ENCODE measurements around the gene NDRG3.
"Not testable (repeated sequence)": the region's sequence is repeated elsewhere in the genome, so short reads cannot be mapped to it uniquely, and the experiment has no call there.

Gene NDRG3

DNA sequence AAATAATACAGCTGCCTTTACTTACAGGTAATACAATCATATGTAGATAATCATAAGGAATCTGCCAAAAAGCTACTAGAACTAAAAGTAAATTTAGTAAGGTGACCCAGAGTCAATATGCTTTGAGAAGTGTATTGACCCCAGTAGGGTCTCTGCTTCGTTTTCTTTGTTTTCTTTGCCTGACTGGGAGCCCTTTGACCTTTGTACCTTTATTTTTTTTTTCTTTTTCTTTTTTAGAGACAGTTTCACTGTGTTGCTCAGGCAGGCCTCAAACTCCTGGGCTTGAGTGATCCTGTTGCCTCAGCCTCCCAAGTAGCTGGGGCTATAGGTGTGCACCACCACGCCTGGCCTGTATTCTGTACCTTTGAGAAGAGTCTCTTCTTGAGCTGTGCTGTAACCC is 122.4 kb downstream of the NDRG3 start:
- no peaks in the 10 kb centered on the region for H3K27me3 Mint-ChIP-seq (ENCODE audit: low read depth)
- no peak overlapping the region for H3K4me3 Mint-ChIP-seq
- no peak overlapping the region for H3K27ac Mint-ChIP-seq
- TF ChIP-seq, protein P1, sequence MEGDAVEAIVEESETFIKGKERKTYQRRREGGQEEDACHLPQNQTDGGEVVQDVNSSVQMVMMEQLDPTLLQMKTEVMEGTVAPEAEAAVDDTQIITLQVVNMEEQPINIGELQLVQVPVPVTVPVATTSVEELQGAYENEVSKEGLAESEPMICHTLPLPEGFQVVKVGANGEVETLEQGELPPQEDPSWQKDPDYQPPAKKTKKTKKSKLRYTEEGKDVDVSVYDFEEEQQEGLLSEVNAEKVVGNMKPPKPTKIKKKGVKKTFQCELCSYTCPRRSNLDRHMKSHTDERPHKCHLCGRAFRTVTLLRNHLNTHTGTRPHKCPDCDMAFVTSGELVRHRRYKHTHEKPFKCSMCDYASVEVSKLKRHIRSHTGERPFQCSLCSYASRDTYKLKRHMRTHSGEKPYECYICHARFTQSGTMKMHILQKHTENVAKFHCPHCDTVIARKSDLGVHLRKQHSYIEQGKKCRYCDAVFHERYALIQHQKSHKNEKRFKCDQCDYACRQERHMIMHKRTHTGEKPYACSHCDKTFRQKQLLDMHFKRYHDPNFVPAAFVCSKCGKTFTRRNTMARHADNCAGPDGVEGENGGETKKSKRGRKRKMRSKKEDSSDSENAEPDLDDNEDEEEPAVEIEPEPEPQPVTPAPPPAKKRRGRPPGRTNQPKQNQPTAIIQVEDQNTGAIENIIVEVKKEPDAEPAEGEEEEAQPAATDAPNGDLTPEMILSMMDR (IDR thresholded peaks at IDR 0.05; ENCODE audit: unreplicated experiment in 3 of 3): no peak
- no peaks in the 10 kb centered on the region for H3K36me3 Mint-ChIP-seq (ENCODE audit: low read depth)
- H3K4me1 Mint-ChIP-seq: no peaks in the 10 kb centered on the region
- no peaks in the 10 kb centered on the region for H3K9me3 Mint-ChIP-seq

DNA sequence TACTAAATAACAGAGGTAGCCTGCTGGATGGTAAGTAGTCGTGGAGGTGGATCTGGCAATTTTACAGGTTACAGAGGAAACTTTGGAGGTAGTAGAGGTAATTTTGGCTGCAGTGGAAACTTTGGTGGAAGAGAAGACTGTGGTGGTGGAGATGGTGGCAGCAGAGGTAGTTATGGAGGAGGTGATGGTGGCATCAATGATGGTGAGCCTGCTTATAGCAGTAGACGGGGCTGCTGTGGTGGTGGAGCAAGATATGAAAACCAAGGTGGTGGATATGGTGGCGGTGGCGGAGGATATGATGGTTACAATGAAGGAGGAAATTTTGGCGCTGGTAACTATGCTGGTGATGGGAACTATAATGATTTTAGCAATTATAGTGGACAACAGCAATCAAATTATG is 125.0 kb downstream of the NDRG3 start:
- TF ChIP-seq, protein P1 (IDR thresholded peaks at IDR 0.05; ENCODE audit: unreplicated experiment in 3 of 3): no peak
- Mint-ChIP-seq H3K4me1 (no peaks in the 10 kb centered on the region), H3K36me3 (ENCODE audit: low read depth) (no peaks in the 10 kb centered on the region), H3K9me3 (no peaks in the 10 kb centered on the region), H3K27ac (peak overlapping the region in 1 of 3 experiments; percentile 12), H3K4me3 (no peak overlapping the region), H3K27me3 (ENCODE audit: low read depth) (no peaks in the 10 kb centered on the region)

DNA sequence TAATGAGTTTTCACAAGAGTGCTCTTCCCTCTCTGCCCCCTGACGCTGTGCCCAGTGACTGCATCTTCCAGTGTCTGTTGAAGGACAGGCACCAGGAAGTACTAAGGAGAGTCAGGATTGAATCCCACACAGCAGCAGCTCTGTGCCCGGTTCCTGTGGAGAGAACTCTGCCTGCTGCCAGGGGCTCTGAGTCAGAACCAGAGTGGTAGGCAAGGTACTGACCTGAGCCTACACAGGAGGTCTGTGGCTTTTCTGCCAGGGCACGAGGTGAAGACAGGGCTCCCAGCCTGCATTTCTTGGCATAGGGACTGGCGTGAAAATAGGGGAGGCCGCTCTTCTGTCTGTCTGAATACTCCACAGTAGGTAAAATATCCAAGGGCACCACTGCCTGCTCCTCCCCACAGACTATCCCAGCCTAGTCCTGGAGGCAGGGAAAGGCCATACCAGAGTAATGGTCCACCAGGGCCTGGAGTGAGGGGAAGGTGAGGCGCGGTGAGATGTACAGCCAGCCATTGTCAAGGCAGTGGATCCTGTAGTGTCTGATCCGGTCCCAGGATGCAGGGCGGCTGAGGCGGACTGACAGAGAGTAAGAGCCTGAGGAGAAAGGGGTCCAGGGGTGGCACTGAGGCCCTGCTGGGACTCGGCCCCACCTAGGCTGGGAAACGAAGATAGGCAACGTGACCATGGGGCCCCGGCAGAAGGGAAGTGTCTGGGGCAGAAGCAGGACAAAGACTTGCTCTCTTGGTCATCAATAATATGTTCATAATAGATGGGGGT is 130.9 kb downstream of the NDRG3 start:
- TF ChIP-seq, protein P1 (IDR thresholded peaks at IDR 0.05; ENCODE audit: unreplicated experiment in 3 of 3): no peak
- Mint-ChIP-seq H3K27ac (peak overlapping the region in 2 of 3 experiments; percentile 46 to 73), H3K36me3 (ENCODE audit: low read depth) (peaks cover 28% of the 10 kb centered on the region), H3K4me3 (no peak overlapping the region), H3K4me1 (no peaks in the 10 kb centered on the region), H3K9me3 (no peaks in the 10 kb centered on the region), H3K27me3 (ENCODE audit: low read depth) (no peaks in the 10 kb centered on the region)

DNA sequence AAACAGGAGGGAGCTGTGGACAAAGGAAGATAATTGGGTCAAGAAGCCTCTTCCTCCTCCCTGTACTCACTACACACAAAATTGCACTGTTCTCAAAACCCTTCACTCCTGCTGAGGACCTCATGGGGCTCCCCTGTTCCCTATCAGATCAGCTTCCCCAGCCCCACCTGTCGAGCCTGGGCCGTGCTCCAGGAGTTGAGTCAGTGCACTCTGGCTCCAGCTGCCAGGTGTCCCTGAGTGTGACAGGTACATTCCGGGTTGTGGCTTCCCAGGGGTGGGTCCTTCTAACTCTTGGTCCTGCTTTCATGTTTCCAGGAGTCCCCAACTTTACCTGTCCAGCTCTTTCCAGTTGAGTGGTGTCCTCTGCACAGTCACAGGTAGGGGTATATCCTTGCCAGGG is 131.9 kb downstream of the NDRG3 start:
- Mint-ChIP-seq H3K4me1 (no peaks in the 10 kb centered on the region), H3K36me3 (ENCODE audit: low read depth) (peaks cover 35% of the 10 kb centered on the region), H3K9me3 (no peaks in the 10 kb centered on the region), H3K27ac (no peak overlapping the region), H3K4me3 (no peak overlapping the region), H3K27me3 (ENCODE audit: low read depth) (no peaks in the 10 kb centered on the region)
- TF ChIP-seq, protein P1 (IDR thresholded peaks at IDR 0.05; ENCODE audit: unreplicated experiment in 3 of 3): no peak

DNA sequence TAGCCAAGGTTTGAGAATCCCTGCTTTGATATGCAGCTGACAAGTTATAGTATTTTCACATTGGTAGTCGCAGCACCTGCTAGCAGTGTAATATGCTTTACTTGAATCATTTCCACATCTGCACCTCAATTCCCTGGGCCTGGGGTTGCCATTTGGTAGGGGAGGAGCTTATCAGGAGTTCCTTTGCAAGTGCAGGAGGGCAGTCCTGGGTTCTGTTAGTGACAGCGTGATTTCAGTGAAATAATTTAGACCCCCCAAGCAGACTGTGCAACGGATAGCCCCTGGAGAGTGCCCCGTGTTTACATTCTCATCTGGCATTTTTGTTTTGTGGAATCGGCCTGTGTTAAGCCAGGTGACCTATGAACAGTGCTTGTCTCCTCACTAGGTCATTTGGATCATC is 134.3 kb downstream of the NDRG3 start:
- no peaks in the 10 kb centered on the region for H3K9me3 Mint-ChIP-seq
- no peaks in the 10 kb centered on the region for H3K27me3 Mint-ChIP-seq (ENCODE audit: low read depth)
- no peak overlapping the region for H3K27ac Mint-ChIP-seq
- peaks cover 10% of the 10 kb centered on the region for H3K4me1 Mint-ChIP-seq
- TF ChIP-seq, protein P1 (IDR thresholded peaks at IDR 0.05; ENCODE audit: unreplicated experiment in 3 of 3): no peak
- H3K36me3 Mint-ChIP-seq (ENCODE audit: low read depth): peaks cover 43% of the 10 kb centered on the region
- H3K4me3 Mint-ChIP-seq: no peak overlapping the region

DNA sequence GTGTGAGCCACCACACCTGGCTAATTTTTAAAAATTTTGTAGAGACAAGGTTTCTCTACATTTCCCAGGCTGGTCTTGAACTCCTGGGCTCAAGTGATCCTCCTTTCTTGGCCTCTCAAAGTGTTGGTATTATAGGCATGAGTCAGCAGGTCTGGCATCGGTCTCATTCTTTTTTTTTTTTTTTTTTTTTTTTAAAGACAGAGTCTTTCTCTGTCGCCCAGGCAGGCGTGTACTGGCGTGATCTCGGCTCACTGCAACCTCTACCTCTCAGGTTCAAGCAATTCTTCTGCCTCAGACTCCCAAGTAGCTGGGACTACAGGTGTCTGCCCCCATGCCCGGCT is 137.5 kb downstream of the NDRG3 start:
- not testable (repeated sequence) for H3K27ac Mint-ChIP-seq; H3K9me3 Mint-ChIP-seq; H3K27me3 Mint-ChIP-seq (ENCODE audit: low read depth)
- H3K36me3 Mint-ChIP-seq (ENCODE audit: low read depth): peaks cover 43% of the 10 kb centered on the region
- peak overlapping the region; percentile 66 to 98 (median 98) for H3K4me3 Mint-ChIP-seq
- peaks cover 25% of the 10 kb centered on the region for H3K4me1 Mint-ChIP-seq
